HepG2 (cell line): ENCODE data around the gene APBB1IP.

Source experiments
- ATF7 ChIP-seq, 2 experiments: fragments of 450-650 bp in 1 of 2; sonication (generic) in 1 of 2; formaldehyde crosslinking in 1 of 2; IDR thresholded peaks; 2 replicates each; pipeline versions ENCODE4 v1.4.0 to v1.6.1; 2016 to 2020; ENCODE audit warnings: antibody characterized with exemption in 1 of 2, mild to moderate bottlenecking in 1 of 2, missing genetic modification reagents in 1 of 2
- CTCF ChIP-seq: sonication (generic); formaldehyde crosslinking; IDR thresholded peaks from 2 replicates; pipeline ENCODE4 v1.5.0; 2020; ENCODE audit warnings: mild to moderate bottlenecking, missing genetic modification reagents, moderate library complexity
- HDAC1 ChIP-seq: sonication (generic); formaldehyde crosslinking; IDR thresholded peaks from 2 replicates; pipeline ENCODE4 v1.5.1; 2020; ENCODE audit warnings: mild to moderate bottlenecking, missing genetic modification reagents
- HNF4G ChIP-seq, 2 experiments: sonication (generic) in 1 of 2; formaldehyde crosslinking in 1 of 2; IDR thresholded peaks; 2 replicates each; pipeline versions ENCODE4 v1.4.0 to v1.6.1; 2011 to 2020; ENCODE audit warnings: borderline replicate concordance in 2 of 2, low read depth in 2 of 2, mild to moderate bottlenecking in 2 of 2, low read length in 1 of 2, missing genetic modification reagents in 1 of 2, moderate library complexity in 1 of 2
- MYC ChIP-seq: sonication (generic); formaldehyde crosslinking; IDR thresholded peaks from 2 replicates; pipeline ENCODE4 v1.9.0; 2021; ENCODE audit warnings: missing genetic modification reagents, borderline replicate concordance
- NCOA2 ChIP-seq: sonication (generic); formaldehyde crosslinking; IDR thresholded peaks from 2 replicates; pipeline ENCODE4 v1.8.0; 2022; ENCODE audit warnings: inconsistent platforms
- SAP130 ChIP-seq: IDR thresholded peaks from 2 replicates; pipeline ENCODE4 v1.6.1; 2016; ENCODE audit warnings: low read depth
- SMAD1 ChIP-seq: sonication (generic); formaldehyde crosslinking; IDR thresholded peaks from 2 replicates; pipeline ENCODE4 v1.4.0; 2020; ENCODE audit warnings: missing genetic modification reagents, low read depth, mild to moderate bottlenecking, borderline replicate concordance
- ZNF816 ChIP-seq: sonication (generic); formaldehyde crosslinking; IDR thresholded peaks from 2 replicates; pipeline ENCODE4 v1.8.0; 2022; ENCODE audit warnings: missing genetic modification reagents, mild to moderate bottlenecking, borderline replicate concordance
- TF ChIP-seq, protein P1 (sequence below): sonication (generic); formaldehyde crosslinking; IDR thresholded peaks from 2 replicates; pipeline ENCODE4 v1.4.0; 2020; ENCODE audit warnings: missing genetic modification reagents
- TF ChIP-seq, protein P2 (sequence below): sonication (generic); formaldehyde crosslinking; IDR thresholded peaks from 2 replicates; pipeline ENCODE4 v1.5.0; 2020; ENCODE audit warnings: mild to moderate bottlenecking, missing genetic modification reagents, borderline replicate concordance
- TF ChIP-seq, protein P3 (sequence below): sonication (generic); formaldehyde crosslinking; IDR thresholded peaks from 2 replicates; pipeline ENCODE4 v1.4.0; 2020; ENCODE audit warnings: missing genetic modification reagents

DNA sequence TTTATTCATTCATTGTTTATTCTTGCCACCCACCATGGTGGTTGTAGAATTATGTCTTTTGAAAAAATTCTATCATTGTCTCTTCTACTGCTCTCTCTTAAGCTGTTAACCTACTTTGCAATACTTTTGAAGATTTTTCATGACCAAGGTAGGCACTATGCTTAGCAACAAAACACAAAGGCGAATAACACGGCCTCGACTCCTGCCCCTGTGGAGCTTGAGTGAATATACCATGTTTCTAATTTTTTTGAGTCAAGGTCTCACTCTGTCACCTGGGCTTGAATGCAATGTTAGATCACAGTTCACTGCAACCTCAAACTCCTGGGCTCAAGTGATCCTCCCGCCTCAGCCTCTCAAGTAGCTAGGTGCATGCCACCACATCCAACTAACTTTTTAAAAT is 39.4 kb downstream of the APBB1IP start:
- no peak for TF ChIP-seq ATF7 (IDR thresholded peaks at IDR 0.05)
- TF ChIP-seq ATF7 (CRISPR knock-in tag; IDR thresholded peaks at IDR 0.05) = no peak
- no peak for TF ChIP-seq CTCF (CRISPR knock-in tag)
- TF ChIP-seq, protein P1, sequence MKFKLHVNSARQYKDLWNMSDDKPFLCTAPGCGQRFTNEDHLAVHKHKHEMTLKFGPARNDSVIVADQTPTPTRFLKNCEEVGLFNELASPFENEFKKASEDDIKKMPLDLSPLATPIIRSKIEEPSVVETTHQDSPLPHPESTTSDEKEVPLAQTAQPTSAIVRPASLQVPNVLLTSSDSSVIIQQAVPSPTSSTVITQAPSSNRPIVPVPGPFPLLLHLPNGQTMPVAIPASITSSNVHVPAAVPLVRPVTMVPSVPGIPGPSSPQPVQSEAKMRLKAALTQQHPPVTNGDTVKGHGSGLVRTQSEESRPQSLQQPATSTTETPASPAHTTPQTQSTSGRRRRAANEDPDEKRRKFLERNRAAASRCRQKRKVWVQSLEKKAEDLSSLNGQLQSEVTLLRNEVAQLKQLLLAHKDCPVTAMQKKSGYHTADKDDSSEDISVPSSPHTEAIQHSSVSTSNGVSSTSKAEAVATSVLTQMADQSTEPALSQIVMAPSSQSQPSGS (CRISPR knock-in tag) = no peak
- TF ChIP-seq, protein P2, sequence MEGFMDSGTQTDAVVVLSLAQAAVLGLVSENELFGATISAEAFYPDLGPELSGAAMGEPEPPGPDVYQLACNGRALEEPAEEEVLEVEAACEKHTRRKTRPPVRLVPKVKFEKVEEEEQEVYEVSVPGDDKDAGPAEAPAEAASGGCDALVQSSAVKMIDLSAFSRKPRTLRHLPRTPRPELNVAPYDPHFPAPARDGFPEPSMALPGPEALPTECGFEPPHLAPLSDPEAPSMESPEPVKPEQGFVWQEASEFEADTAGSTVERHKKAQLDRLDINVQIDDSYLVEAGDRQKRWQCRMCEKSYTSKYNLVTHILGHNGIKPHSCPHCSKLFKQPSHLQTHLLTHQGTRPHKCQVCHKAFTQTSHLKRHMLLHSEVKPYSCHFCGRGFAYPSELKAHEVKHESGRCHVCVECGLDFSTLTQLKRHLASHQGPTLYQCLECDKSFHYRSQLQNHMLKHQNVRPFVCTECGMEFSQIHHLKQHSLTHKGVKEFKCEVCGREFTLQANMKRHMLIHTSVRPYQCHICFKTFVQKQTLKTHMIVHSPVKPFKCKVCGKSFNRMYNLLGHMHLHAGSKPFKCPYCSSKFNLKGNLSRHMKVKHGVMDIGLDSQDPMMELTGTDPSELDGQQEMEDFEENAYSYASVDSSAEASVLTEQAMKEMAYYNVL = no peak
- TF ChIP-seq, protein P3, sequence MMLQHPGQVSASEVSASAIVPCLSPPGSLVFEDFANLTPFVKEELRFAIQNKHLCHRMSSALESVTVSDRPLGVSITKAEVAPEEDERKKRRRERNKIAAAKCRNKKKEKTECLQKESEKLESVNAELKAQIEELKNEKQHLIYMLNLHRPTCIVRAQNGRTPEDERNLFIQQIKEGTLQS (CRISPR knock-in tag) = no peak
- no peak for TF ChIP-seq HNF4G (IDR thresholded peaks at IDR 0.05; ENCODE audit: borderline replicate concordance, low read depth, low read length)
- no peak for TF ChIP-seq HNF4G (CRISPR knock-in tag; IDR thresholded peaks at IDR 0.05; ENCODE audit: borderline replicate concordance, low read depth)
- TF ChIP-seq ZNF816 (CRISPR knock-in tag) = no peak
- TF ChIP-seq MYC (CRISPR knock-in tag) = no peak
- TF ChIP-seq SMAD1 = no peak
- no peak for TF ChIP-seq NCOA2 (CRISPR knock-in tag)
- TF ChIP-seq HDAC1 (CRISPR knock-in tag) = no peak
- no peak for TF ChIP-seq SAP130 (CRISPR knock-in tag)
